AG10803 (cell line): ENCODE results near the gene SMOC2.
"Not testable (repeated sequence)": the region's sequence is repeated elsewhere in the genome, so short reads cannot be mapped to it uniquely, and the experiment has no call there.

ENCODE experiments used
- DNase-seq: peaks from one replicate; pipeline ENCODE4 v3.0.0; 2010; ENCODE audit warnings: low read depth
- H3K4me3 ChIP-seq: 2 replicates; pipeline ENCODE4 v1.5.1; 2011; ENCODE audit warnings: mild to moderate bottlenecking, low read length, control low read depth
- CTCF ChIP-seq: conservative IDR thresholded peaks from 2 replicates; pipeline ENCODE4 v1.5.1; 2011; ENCODE audit warnings: mild to moderate bottlenecking, low read length, control low read depth, inconsistent platforms

Gene SMOC2

GRCh38 chr6:168609914-168610490 is 169.0 kb downstream of the SMOC2 start:
- TF ChIP-seq CTCF = no peak
- H3K4me3 ChIP-seq = no peak overlapping the region
- DNase-seq = no peak

- not testable (repeated sequence) for DNase-seq, H3K4me3 ChIP-seq
Observed at GRCh38 chr6:168610966-168611365, 170.0 kb downstream of the SMOC2 start.

GRCh38 chr6:168611691-168612090 is 170.7 kb downstream of the SMOC2 start:
- TF ChIP-seq CTCF = no peak
- DNase-seq = no peak
- H3K4me3 ChIP-seq = no peak overlapping the region

GRCh38 chr6:168612586-168612985 is 171.6 kb downstream of the SMOC2 start:
- DNase-seq = no peak
- TF ChIP-seq CTCF = no peak
- H3K4me3 ChIP-seq = no peak overlapping the region

- no peak for TF ChIP-seq CTCF
- DNase-seq = no peak
- no peak overlapping the region for H3K4me3 ChIP-seq
Observed at GRCh38 chr6:168615837-168616236, 174.9 kb downstream of the SMOC2 start.

- no peak for TF ChIP-seq CTCF
- no peak for DNase-seq
- H3K4me3 ChIP-seq = no peak overlapping the region
Observed at GRCh38 chr6:168616816-168617765, 176.1 kb downstream of the SMOC2 start.

- TF ChIP-seq CTCF = no peak
- H3K4me3 ChIP-seq = no peak overlapping the region
- no peak for DNase-seq
Observed at GRCh38 chr6:168618546-168619315, 177.7 kb downstream of the SMOC2 start.
